ENCODE data around the gene LRRC47. TPM values are rescaled to one million over a fixed set of nuclear protein-coding genes. Genes with fewer than 3 reads are reported as not detected.

The LRRC47 gene
- total RNA-seq, 2 donors from 2014 or later = 31.9 to 42.7 TPM

DNA sequence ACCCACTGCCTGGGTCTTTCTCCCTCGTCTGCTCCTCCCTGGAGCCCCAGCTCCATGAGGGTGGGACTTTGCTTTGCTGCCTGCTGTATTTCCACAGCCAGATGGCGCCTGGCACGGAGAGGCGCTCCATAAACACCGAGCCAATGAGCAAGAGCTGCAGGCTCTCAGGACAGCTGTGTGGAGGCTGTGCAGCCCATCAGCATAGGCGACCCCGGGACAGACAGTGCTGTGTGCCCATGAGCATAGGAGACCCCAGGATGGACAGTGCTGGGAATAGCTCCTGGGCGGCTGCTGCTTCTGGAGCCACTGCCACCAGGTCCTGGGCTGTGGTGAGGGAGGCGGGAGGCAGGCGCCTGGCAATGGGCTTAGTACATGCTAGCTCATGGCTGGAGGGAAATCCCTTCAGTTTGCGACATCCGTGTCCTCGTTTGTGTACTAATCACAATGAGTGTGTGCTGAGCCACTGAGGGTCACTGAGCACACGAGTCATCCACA is 31.6 kb upstream of the LRRC47 start:
- intact Hi-C loops (cut with DNase I) = no loop called here
- Histone ChIP-seq H3K9me3 (no peaks in the 10 kb centered on the region), H3K4me1 (no peaks in the 10 kb centered on the region), H3K27ac (no peak overlapping the region), H3K27me3 (no peaks in the 10 kb centered on the region), H3K9ac (ENCODE audit: low read depth in 2 of 2, low read length in 2 of 2) (no peak overlapping the region), H3K4me3 (no peak overlapping the region), H3K36me3 (no peaks in the 10 kb centered on the region)
- no peak for DNase-seq
- TF ChIP-seq, protein P1, sequence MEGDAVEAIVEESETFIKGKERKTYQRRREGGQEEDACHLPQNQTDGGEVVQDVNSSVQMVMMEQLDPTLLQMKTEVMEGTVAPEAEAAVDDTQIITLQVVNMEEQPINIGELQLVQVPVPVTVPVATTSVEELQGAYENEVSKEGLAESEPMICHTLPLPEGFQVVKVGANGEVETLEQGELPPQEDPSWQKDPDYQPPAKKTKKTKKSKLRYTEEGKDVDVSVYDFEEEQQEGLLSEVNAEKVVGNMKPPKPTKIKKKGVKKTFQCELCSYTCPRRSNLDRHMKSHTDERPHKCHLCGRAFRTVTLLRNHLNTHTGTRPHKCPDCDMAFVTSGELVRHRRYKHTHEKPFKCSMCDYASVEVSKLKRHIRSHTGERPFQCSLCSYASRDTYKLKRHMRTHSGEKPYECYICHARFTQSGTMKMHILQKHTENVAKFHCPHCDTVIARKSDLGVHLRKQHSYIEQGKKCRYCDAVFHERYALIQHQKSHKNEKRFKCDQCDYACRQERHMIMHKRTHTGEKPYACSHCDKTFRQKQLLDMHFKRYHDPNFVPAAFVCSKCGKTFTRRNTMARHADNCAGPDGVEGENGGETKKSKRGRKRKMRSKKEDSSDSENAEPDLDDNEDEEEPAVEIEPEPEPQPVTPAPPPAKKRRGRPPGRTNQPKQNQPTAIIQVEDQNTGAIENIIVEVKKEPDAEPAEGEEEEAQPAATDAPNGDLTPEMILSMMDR (IDR thresholded peaks at IDR 0.05) = no peak

DNA sequence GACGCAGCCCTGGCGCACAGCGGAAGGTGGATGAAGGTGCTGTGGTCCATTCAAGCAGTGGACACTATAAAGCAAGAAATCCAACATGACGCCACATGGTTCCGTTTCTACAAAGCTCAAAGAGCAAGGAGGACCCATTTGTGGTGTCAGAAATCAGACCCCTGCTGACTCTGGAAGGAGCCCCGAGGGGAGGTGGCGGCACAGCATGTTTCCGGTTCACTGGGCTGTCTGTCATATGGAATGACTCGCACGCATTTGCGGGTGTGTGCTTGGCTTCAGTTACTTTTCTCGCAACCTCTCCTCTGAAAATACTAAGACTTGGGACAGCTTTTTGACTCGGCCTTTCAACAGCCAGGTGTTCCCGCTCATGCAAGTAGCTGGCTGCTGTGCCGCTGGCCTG is 29.1 kb upstream of the LRRC47 start:
- no peak overlapping the region for H3K27ac ChIP-seq
- H3K9ac ChIP-seq (ENCODE audit: low read depth in 2 of 2, low read length in 2 of 2) = no peak overlapping the region
- no peak for DNase-seq
- intact Hi-C loops (cut with DNase I) = no loop called here
- no peak overlapping the region for H3K4me3 ChIP-seq
- no peaks in the 10 kb centered on the region for H3K4me1 ChIP-seq
- no peaks in the 10 kb centered on the region for H3K36me3 ChIP-seq
- no peaks in the 10 kb centered on the region for H3K27me3 ChIP-seq
- TF ChIP-seq, protein P1 (IDR thresholded peaks at IDR 0.05) = no peak
- no peaks in the 10 kb centered on the region for H3K9me3 ChIP-seq

DNA sequence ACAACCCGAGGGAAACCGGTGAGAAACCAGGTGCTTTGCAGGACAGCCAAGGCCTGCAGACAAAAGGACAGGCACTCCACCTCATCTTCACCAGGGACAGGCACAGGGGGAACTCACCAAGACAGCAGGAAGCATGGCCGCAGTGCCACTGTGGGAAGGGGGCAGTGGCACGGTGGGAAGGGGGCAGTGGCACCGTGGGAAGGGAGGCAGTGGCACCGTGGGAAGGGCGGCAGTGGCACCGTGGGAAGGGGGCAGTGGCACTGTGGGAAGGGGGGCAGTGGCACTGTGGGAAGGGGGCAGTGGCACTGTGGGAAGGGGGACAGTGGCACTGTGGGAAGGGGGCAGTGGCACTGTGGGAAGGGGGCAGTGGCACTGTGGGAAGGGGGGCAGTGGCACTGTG is 28.4 kb upstream of the LRRC47 start:
- DNase-seq = no peak
- intact Hi-C loops (cut with DNase I) = no loop called here
- no peaks in the 10 kb centered on the region for H3K36me3 ChIP-seq

DNA sequence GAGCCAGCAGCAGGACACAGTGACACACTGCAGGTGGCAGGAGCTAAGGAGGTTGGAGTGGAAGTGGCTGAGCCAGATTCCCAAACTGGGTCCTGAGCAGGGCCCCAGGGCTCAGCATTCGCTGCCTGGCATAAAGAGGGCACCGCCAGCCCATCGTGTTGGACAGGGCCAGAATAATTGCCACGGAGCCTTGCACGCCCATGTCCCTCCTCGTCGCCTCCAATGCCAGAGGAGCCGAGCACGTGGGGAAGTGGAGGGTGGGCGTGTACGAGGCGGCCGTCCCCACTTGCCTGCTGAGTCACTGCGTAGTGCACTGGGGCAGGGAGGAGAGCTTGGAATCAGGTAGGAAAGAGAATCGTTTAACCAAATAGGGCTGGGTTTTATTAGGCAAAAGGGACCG is 26.1 kb upstream of the LRRC47 start:
- no peaks in the 10 kb centered on the region for H3K36me3 ChIP-seq

More for the DNA sequence above, 28.4 kb upstream of the LRRC47 start:
- no peaks in the 10 kb centered on the region for H3K4me1 ChIP-seq
- no peak overlapping the region for H3K9ac ChIP-seq (ENCODE audit: low read depth in 2 of 2, low read length in 2 of 2)
- TF ChIP-seq, protein P1 (IDR thresholded peaks at IDR 0.05) = no peak
- H3K9me3 ChIP-seq = no peaks in the 10 kb centered on the region
- H3K4me3 ChIP-seq = no peak overlapping the region
- no peaks in the 10 kb centered on the region for H3K27me3 ChIP-seq
- H3K27ac ChIP-seq = no peak overlapping the region

DNA sequence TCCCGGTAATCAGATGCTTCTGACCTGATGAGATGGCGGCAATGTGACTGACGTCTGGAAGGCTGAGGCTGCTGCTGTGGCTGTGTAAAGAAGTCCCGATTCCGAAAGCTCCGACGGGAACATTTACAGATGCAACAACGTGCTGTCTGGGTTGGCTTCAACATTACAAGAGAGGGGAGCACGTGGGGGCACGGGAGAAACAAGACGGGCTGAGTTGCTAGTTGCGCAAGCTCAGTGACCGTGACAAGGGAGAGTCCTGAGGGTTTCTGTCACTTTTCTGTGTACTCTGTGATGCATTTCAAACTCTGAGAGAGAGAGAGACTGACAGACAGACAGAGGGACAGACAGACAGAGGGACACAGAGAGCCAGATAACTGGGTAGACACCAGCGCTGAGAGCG is 25.6 kb upstream of the LRRC47 start:
- no peaks in the 10 kb centered on the region for H3K4me1 ChIP-seq
- H3K9me3 ChIP-seq = no peaks in the 10 kb centered on the region
- no peak overlapping the region for H3K27ac ChIP-seq
- H3K4me3 ChIP-seq = no peak overlapping the region
- TF ChIP-seq, protein P1 (IDR thresholded peaks at IDR 0.05) = no peak
- DNase-seq = no peak
- no peaks in the 10 kb centered on the region for H3K27me3 ChIP-seq
- no peak overlapping the region for H3K9ac ChIP-seq (ENCODE audit: low read depth in 2 of 2, low read length in 2 of 2)
- intact Hi-C loops (cut with DNase I) = no loop called here
- no peaks in the 10 kb centered on the region for H3K36me3 ChIP-seq

More for the DNA sequence above, 26.1 kb upstream of the LRRC47 start:
- TF ChIP-seq, protein P1 (IDR thresholded peaks at IDR 0.05) = no peak
- DNase-seq = no peak
- Histone ChIP-seq H3K27me3 (no peaks in the 10 kb centered on the region), H3K9me3 (no peaks in the 10 kb centered on the region), H3K9ac (ENCODE audit: low read depth in 2 of 2, low read length in 2 of 2) (no peak overlapping the region), H3K4me1 (no peaks in the 10 kb centered on the region), H3K4me3 (no peak overlapping the region), H3K27ac (no peak overlapping the region)
- intact Hi-C loops (cut with DNase I) = no loop called here

All from colonic mucosa (tissue), 4 donors.